Peyer's patch (tissue), 4 donors: ENCODE measurements around the gene C1orf167.

Experiments
- POLR2A ChIP-seq, 2 donors: fragments of 450-650 bp; IDR thresholded peaks; one replicate each; pipeline ENCODE4 v1.5.1; 2017; ENCODE audit warnings: antibody characterized with exemption in 2 of 2, mild to moderate bottlenecking in 2 of 2, moderate library complexity in 2 of 2
- TF ChIP-seq, protein P1 (sequence below), 6 experiments: fragments of 450-650 bp in 4 of 6; fragments of 200-600 bp in 2 of 6; sonication (generic) in 1 of 6; IDR thresholded peaks; one replicate each; pipeline ENCODE4 v1.5.1; 2017 to 2019; ENCODE audit warnings: antibody characterized with exemption in 6 of 6, mild to moderate bottlenecking in 3 of 6, moderate library complexity in 1 of 6

DNA sequence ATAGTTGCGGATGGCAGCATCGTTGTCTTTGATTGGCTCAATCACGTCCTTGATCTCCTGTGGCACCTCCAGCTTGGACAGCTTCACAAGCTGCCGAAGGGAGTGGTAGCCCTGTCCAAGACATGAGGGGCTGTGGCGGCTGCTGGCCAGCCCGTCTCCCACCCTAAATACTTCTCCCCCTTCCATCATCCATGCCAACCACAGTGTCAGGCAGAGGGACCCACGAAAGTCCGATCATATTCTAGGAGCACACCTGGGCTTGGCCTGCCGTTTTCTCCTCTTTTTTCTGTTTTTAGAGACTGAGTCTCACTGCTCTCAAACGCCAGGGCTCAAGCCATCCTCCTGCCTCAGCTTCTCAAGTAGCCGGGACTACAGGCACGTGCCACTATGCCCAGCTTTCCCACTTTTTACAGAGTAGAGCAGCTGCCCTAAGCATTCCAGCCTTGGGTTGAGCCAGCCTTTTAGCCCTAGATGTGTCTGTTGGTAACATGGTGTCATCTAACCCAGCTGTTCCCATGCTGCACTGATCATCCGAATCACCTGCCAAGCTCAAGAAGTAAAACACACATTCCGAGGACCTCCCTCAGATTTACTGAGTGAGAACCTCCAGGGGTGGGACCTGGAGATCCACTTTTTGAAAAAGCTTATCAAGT, 33.4 kb downstream of the C1orf167 start:
- TF ChIP-seq, protein P1, sequence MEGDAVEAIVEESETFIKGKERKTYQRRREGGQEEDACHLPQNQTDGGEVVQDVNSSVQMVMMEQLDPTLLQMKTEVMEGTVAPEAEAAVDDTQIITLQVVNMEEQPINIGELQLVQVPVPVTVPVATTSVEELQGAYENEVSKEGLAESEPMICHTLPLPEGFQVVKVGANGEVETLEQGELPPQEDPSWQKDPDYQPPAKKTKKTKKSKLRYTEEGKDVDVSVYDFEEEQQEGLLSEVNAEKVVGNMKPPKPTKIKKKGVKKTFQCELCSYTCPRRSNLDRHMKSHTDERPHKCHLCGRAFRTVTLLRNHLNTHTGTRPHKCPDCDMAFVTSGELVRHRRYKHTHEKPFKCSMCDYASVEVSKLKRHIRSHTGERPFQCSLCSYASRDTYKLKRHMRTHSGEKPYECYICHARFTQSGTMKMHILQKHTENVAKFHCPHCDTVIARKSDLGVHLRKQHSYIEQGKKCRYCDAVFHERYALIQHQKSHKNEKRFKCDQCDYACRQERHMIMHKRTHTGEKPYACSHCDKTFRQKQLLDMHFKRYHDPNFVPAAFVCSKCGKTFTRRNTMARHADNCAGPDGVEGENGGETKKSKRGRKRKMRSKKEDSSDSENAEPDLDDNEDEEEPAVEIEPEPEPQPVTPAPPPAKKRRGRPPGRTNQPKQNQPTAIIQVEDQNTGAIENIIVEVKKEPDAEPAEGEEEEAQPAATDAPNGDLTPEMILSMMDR (IDR thresholded peaks at IDR 0.05), result no peak
- no peak for TF ChIP-seq POLR2A (IDR thresholded peaks at IDR 0.05)
